Fibroblast of skin of back (primary cell): ENCODE results near the gene TUBB2A.
"Not testable (repeated sequence)": the region's sequence is repeated elsewhere in the genome, so short reads cannot be mapped to it uniquely, and the experiment has no call there.

Source experiments
- DNase-seq: peaks from one replicate; pipeline ENCODE4 v3.0.0-alpha.2; 2013

Gene TUBB2A

GRCh38 chr6:3179945-3180344 is 22.6 kb upstream of the TUBB2A start:
- DNase-seq, result not testable (repeated sequence)

GRCh38 chr6:3178666-3179065 is 21.3 kb upstream of the TUBB2A start:
- not testable (repeated sequence) for DNase-seq

GRCh38 chr6:3176562-3177355 is 19.4 kb upstream of the TUBB2A start:
- DNase-seq, result peak; percentile 87

GRCh38 chr6:3175715-3176402 is 18.5 kb upstream of the TUBB2A start:
- DNase-seq, result no peak

- DNase-seq, result not testable (repeated sequence)
Observed at GRCh38 chr6:3173636-3174089, 16.3 kb upstream of the TUBB2A start.

- DNase-seq, result not testable (repeated sequence)
Observed at GRCh38 chr6:3172789-3173188, 15.4 kb upstream of the TUBB2A start.

GRCh38 chr6:3171313-3172175 is 14.2 kb upstream of the TUBB2A start:
- peak; percentile 41 for DNase-seq

- not testable (repeated sequence) for DNase-seq
Observed at GRCh38 chr6:3170676-3171075, 13.3 kb upstream of the TUBB2A start.

- DNase-seq, result not testable (repeated sequence)
Observed at GRCh38 chr6:3168046-3168445, 10.7 kb upstream of the TUBB2A start.

GRCh38 chr6:3166535-3167225 is 9.3 kb upstream of the TUBB2A start:
- not testable (repeated sequence) for DNase-seq

- peak; percentile 55 for DNase-seq
Observed at GRCh38 chr6:3165631-3166534, 8.5 kb upstream of the TUBB2A start.

- no peak for DNase-seq
Observed at GRCh38 chr6:3164388-3164787, 7.0 kb upstream of the TUBB2A start.

GRCh38 chr6:3163248-3163594 is 5.9 kb upstream of the TUBB2A start:
- DNase-seq, result no peak

GRCh38 chr6:3162565-3163247 is 5.4 kb upstream of the TUBB2A start:
- DNase-seq, result peak; percentile 77

GRCh38 chr6:3162067-3162497 is 4.7 kb upstream of the TUBB2A start:
- peak; percentile 36 for DNase-seq

GRCh38 chr6:3159805-3160781 is 2.7 kb upstream of the TUBB2A start:
- DNase-seq, result peak; percentile 4

- peak; percentile 11 for DNase-seq
Observed at GRCh38 chr6:3156184-3157130, 887 bp downstream of the TUBB2A start.

GRCh38 chr6:3155416-3155815 is 1.9 kb downstream of the TUBB2A start:
- not testable (repeated sequence) for DNase-seq
